Transverse colon (tissue), 4 donors: ENCODE measurements around the gene GALM. TPM values are rescaled to one million over a fixed set of nuclear protein-coding genes. Genes with fewer than 3 reads are reported as not detected.

Experiments
- DNase-seq: peaks from one replicate; pipeline ENCODE4 v3.0.0-alpha.2; 2019
- H3K27ac ChIP-seq, 4 donors: fragments of 200-600 bp; sonication (generic); 2 replicates each; pipeline ENCODE4 v1.5.1; 2016 to 2018; ENCODE audit warnings: inconsistent platforms in 4 of 4
- H3K27me3 ChIP-seq: fragments of 200-600 bp; sonication (generic); 2 replicates; pipeline ENCODE4 v1.5.1; 2017; ENCODE audit warnings: inconsistent platforms
- H3K36me3 ChIP-seq, 4 donors: fragments of 200-600 bp; sonication (generic); 2 replicates each; pipeline ENCODE4 v1.5.1; 2017 to 2019; ENCODE audit warnings: inconsistent platforms in 4 of 4
- H3K4me1 ChIP-seq, 4 donors: fragments of 200-600 bp; sonication (generic); 2 replicates each; pipeline ENCODE4 v1.5.1; 2017 to 2020; ENCODE audit warnings: inconsistent platforms in 4 of 4
- H3K4me3 ChIP-seq, 4 donors: fragments of 200-600 bp; sonication (generic); 1 replicate in 1 of 4; 2 replicates in 3 of 4; pipeline versions ENCODE4 v1.5.1 to v1.6.1; 2017 to 2019; ENCODE audit warnings: inconsistent platforms in 4 of 4
- H3K9me3 ChIP-seq, 2 donors: fragments of 200-600 bp; sonication (generic); 2 replicates each; pipeline ENCODE4 v1.5.1; 2017 to 2019; ENCODE audit warnings: inconsistent platforms in 2 of 2
- CTCF ChIP-seq, 5 experiments: fragments of 200-600 bp in 3 of 5; fragments of 450-650 bp in 2 of 5; sonication (generic) in 3 of 5; IDR thresholded peaks; 1 replicate in 2 of 5; 2 replicates in 3 of 5; pipeline ENCODE4 v1.5.1; 2016 to 2017; ENCODE audit warnings: antibody characterized with exemption in 5 of 5, inconsistent platforms in 3 of 5, mild to moderate bottlenecking in 2 of 5, moderate library complexity in 1 of 5
- EP300 ChIP-seq: sonication (generic); formaldehyde crosslinking; IDR thresholded peaks from one replicate; pipeline ENCODE4 v1.6.1; 2017; ENCODE audit warnings: antibody characterized with exemption, low read depth
- POLR2A ChIP-seq: fragments of 450-650 bp; IDR thresholded peaks from one replicate; pipeline ENCODE4 v1.6.1; 2016; ENCODE audit warnings: antibody characterized with exemption, mild to moderate bottlenecking, moderate library complexity
- POLR2AphosphoS5 ChIP-seq, 3 donors: sonication (generic); formaldehyde crosslinking; IDR thresholded peaks; one replicate each; pipeline ENCODE4 v1.6.1; 2016; ENCODE audit warnings: antibody characterized with exemption in 3 of 3
- WGBS, 2 donors: methylation state at CpG; one replicate each; pipeline ENCODE4 v1.1.5; 2018; ENCODE audit warnings: low coverage in 1 of 2; 5-methylcytosine and 5-hydroxymethylcytosine counted together
- in situ Hi-C, 4 donors: fragments of 200-750 bp; cut with MboI; loops; one replicate each; pipeline versions ENCODE4 v1.15.0 to v1.15.1; 2017; ENCODE audit warnings: low sequenced_read_pairs in 3 of 4, low pct_ligation_motif_present in 1 of 4, low pct_unique_long_range_greater_than_20kb in 1 of 4
- intact Hi-C: fragments of 100-400 bp; cut with DNase I; formaldehyde crosslinking; loops from one replicate; pipeline ENCODE4 v1.15.1; 2023; ENCODE audit warnings: low total_unique reads
- total RNA-seq, 4 donors: library from RNA; depleted of rRNA; stranded (reverse); fragments of >200 nt; gene quantifications; one replicate each; pipeline ENCODE4 v1.1.0, GENCODE V29; 2016

The GALM gene
- total RNA-seq, 4 donors from 2014 or later: 35.5 to 80.6 (median 70.9) TPM

- DNase-seq: no peak
- H3K36me3 ChIP-seq: peaks cover 0 to 56% (median 22%) of the 10 kb centered on the region in 4 donors
- TF ChIP-seq POLR2AphosphoS5 (IDR thresholded peaks at IDR 0.05): no peak
- no peak for TF ChIP-seq EP300
- no peak for TF ChIP-seq POLR2A
- TF ChIP-seq CTCF (IDR thresholded peaks at IDR 0.05): no peak
- no peaks in the 10 kb centered on the region for H3K27me3 ChIP-seq
- in situ Hi-C loops (loop anchor here in 2 of 4 donors (25.0 kb wide), 1 partner anchor 436 kb away; no protein-coding TSS in a partner anchor), intact Hi-C loops (loop anchor here (10.0 kb wide), 1 partner anchor 213 kb away; no protein-coding TSS in a partner anchor)
- 48 to 60% methylated on average over 5 of the region's 5 CpGs for WGBS, 2 donors
- peaks cover 22 to 75% (median 52%) of the 10 kb centered on the region in 4 donors for H3K4me1 ChIP-seq
- peak overlapping the region in 1 of 4 donors; percentile 1 for H3K27ac ChIP-seq
- no peaks in the 10 kb centered on the region for H3K9me3 ChIP-seq
- no peak overlapping the region for H3K4me3 ChIP-seq
These were observed 81.9 kb downstream of the GALM start for GRCh38 chr2:38747819-38748218.

- H3K36me3 ChIP-seq: peaks cover 0 to 56% (median 22%) of the 10 kb centered on the region in 4 donors
- H3K4me3 ChIP-seq: no peak overlapping the region
- in situ Hi-C loops: loop anchor here in 2 of 4 donors (25.0 kb wide), 1 partner anchor 436 kb away; no protein-coding TSS in a partner anchor
- WGBS, 2 donors: 79 to 84% methylated on average over 9 of the region's 9 CpGs
- H3K27ac ChIP-seq: peak overlapping the region in 1 of 4 donors; percentile 13
- no peak for DNase-seq
- H3K4me1 ChIP-seq: peaks cover 22 to 70% (median 47%) of the 10 kb centered on the region in 4 donors
- no peak for TF ChIP-seq POLR2AphosphoS5 (IDR thresholded peaks at IDR 0.05)
- no peak for TF ChIP-seq POLR2A
- TF ChIP-seq CTCF (IDR thresholded peaks at IDR 0.05): no peak
- no peak for TF ChIP-seq EP300
- no peaks in the 10 kb centered on the region for H3K9me3 ChIP-seq
- H3K27me3 ChIP-seq: no peaks in the 10 kb centered on the region
- intact Hi-C loops: loop anchor here (10.0 kb wide), 1 partner anchor 214 kb away; no protein-coding TSS in a partner anchor
These were observed 82.5 kb downstream of the GALM start for GRCh38 chr2:38748391-38748790.

GRCh38 chr2:38748943-38749804 lies 83.3 kb downstream of the GALM start:
- WGBS, 2 donors: 46 to 53% methylated on average over 26 of the region's 26 CpGs
- H3K27ac ChIP-seq: peak overlapping the region; percentile 97 to 99 (median 98)
- in situ Hi-C loops: loop anchor here in 2 of 4 donors (25.0 kb wide), 1 partner anchor 437 kb away; no protein-coding TSS in a partner anchor

More at GRCh38 chr2:38748943-38749804, 83.3 kb downstream of the GALM start:
- Histone ChIP-seq H3K27me3 (no peaks in the 10 kb centered on the region), H3K36me3 (peaks cover 0 to 52% (median 22%) of the 10 kb centered on the region in 4 donors), H3K4me3 (peak overlapping the region in 3 of 4 donors; percentile 75 to 90 (median 78)), H3K9me3 (no peaks in the 10 kb centered on the region), H3K4me1 (peaks cover 22 to 62% (median 40%) of the 10 kb centered on the region in 4 donors)
- DNase-seq: no peak
- intact Hi-C loops: loop anchor here (10.0 kb wide), 1 partner anchor 214 kb away; no protein-coding TSS in a partner anchor
- TF ChIP-seq CTCF (IDR thresholded peaks at IDR 0.05) (no peak), EP300 (no peak), POLR2A (no peak), POLR2AphosphoS5 (IDR thresholded peaks at IDR 0.05) (no peak)
